HG03354 (cell line): Measurements from ENCODE around the gene HMX2.
"Not testable (repeated sequence)": the region's sequence is repeated elsewhere in the genome, so short reads cannot be mapped to it uniquely, and the experiment has no call there.

Experiments used
- ATAC-seq: cut with Tn5 transposase; IDR thresholded peaks from one replicate; pipeline ENCODE4 v1.9.1; 2021; ENCODE audit warnings: mild to moderate bottlenecking; ENCODE audit not compliant: unreplicated experiment, poor library complexity, severe bottlenecking

HMX2 gene

GRCh38 chr10:123178390-123178789 lies 30.5 kb downstream of the HMX2 start:
- ATAC-seq = not testable (repeated sequence)

GRCh38 chr10:123180101-123181090 lies 32.5 kb downstream of the HMX2 start:
- ATAC-seq = no peak

GRCh38 chr10:123183724-123184123 lies 35.8 kb downstream of the HMX2 start:
- ATAC-seq = no peak

- ATAC-seq = no peak
Measured at GRCh38 chr10:123187781-123188180, 39.8 kb downstream of the HMX2 start.

- ATAC-seq = no peak
Measured at GRCh38 chr10:123191886-123192285, 44.0 kb downstream of the HMX2 start.

GRCh38 chr10:123194056-123194455 lies 46.1 kb downstream of the HMX2 start:
- no peak for ATAC-seq
